Astrocyte (in vitro differentiated cells and primary cell): ENCODE results near the gene BMPR2.

Source experiments
- EZH2 ChIP-seq: IDR thresholded peaks from 2 replicates; pipeline ENCODE4 v1.6.1; 2012; ENCODE audit warnings: mild to moderate bottlenecking, low read length, inconsistent platforms; ENCODE audit not compliant: insufficient read depth
- TF ChIP-seq, protein P1 (sequence below): IDR thresholded peaks from 2 replicates; pipeline ENCODE4 v1.5.1; 2011; ENCODE audit warnings: low read depth, mild to moderate bottlenecking, inconsistent platforms, low read length, moderate library complexity; ENCODE audit not compliant: insufficient read depth

- TF ChIP-seq, protein P1, sequence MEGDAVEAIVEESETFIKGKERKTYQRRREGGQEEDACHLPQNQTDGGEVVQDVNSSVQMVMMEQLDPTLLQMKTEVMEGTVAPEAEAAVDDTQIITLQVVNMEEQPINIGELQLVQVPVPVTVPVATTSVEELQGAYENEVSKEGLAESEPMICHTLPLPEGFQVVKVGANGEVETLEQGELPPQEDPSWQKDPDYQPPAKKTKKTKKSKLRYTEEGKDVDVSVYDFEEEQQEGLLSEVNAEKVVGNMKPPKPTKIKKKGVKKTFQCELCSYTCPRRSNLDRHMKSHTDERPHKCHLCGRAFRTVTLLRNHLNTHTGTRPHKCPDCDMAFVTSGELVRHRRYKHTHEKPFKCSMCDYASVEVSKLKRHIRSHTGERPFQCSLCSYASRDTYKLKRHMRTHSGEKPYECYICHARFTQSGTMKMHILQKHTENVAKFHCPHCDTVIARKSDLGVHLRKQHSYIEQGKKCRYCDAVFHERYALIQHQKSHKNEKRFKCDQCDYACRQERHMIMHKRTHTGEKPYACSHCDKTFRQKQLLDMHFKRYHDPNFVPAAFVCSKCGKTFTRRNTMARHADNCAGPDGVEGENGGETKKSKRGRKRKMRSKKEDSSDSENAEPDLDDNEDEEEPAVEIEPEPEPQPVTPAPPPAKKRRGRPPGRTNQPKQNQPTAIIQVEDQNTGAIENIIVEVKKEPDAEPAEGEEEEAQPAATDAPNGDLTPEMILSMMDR, result no peak
- no peak for TF ChIP-seq EZH2
Measured at GRCh38 chr2:202373490-202373889, 2.6 kb upstream of the BMPR2 start.
